Naive B cell (primary cell): ENCODE measurements around the gene FZD4. TPM values are rescaled to one million over a fixed set of nuclear protein-coding genes. Genes with fewer than 3 reads are reported as not detected.
"Not testable (repeated sequence)": the region's sequence is repeated elsewhere in the genome, so short reads cannot be mapped to it uniquely, and the experiment has no call there.

Experiments used
- ATAC-seq, 2 donors: fragments of 150-1000 bp; cut with Tn5 transposase; 2 replicates each; pipeline ENCODE4 v1.10.0; 2021; ENCODE audit warnings: low read depth in 2 of 2, mild to moderate bottlenecking in 2 of 2, moderate library complexity in 2 of 2
- DNase-seq: peaks from one replicate; pipeline ENCODE4 v3.0.0; 2022
- H3K27ac Mint-ChIP-seq, 6 donors: one replicate each; pipeline ENCODE4 v1.8.0; 2020 to 2022; ENCODE audit warnings: mild to moderate bottlenecking in 6 of 6, mixed read lengths in 6 of 6, moderate library complexity in 5 of 6, inconsistent platforms in 2 of 6
- H3K27me3 Mint-ChIP-seq, 3 donors: one replicate each; pipeline ENCODE4 v1.8.0; 2021 to 2022; ENCODE audit warnings: mixed read lengths in 3 of 3, mild to moderate bottlenecking in 1 of 3
- H3K36me3 Mint-ChIP-seq, 2 donors: one replicate each; pipeline ENCODE4 v1.8.0; 2020 to 2022; ENCODE audit warnings: mixed read lengths in 2 of 2, inconsistent platforms in 1 of 2, mild to moderate bottlenecking in 1 of 2
- H3K4me1 Mint-ChIP-seq, 3 donors: one replicate each; pipeline ENCODE4 v1.8.0; 2020 to 2022; ENCODE audit warnings: mixed read lengths in 3 of 3, inconsistent platforms in 1 of 3, mild to moderate bottlenecking in 1 of 3, moderate library complexity in 1 of 3
- H3K4me3 Mint-ChIP-seq, 8 donors: one replicate each; pipeline ENCODE4 v1.8.0; 2020 to 2022; ENCODE audit warnings: mild to moderate bottlenecking in 8 of 8, mixed read lengths in 8 of 8, moderate library complexity in 8 of 8, inconsistent platforms in 2 of 8
- H3K9me3 Mint-ChIP-seq, 7 donors: one replicate each; pipeline ENCODE4 v1.8.0; 2020 to 2022; ENCODE audit warnings: mixed read lengths in 7 of 7, mild to moderate bottlenecking in 5 of 7, inconsistent platforms in 2 of 7, moderate library complexity in 1 of 7
- polyA plus RNA-seq, 6 donors: library from polyadenylated mRNA; unstranded; fragments of 300-500 nt; fragmentation: Illumina TruSeq; gene quantifications; one replicate each; pipeline ENCODE4 v1.2.3, GENCODE V29; 2021; ENCODE audit warnings: low read depth in 6 of 6

Gene FZD4
- polyA plus RNA-seq: not detected

DNA sequence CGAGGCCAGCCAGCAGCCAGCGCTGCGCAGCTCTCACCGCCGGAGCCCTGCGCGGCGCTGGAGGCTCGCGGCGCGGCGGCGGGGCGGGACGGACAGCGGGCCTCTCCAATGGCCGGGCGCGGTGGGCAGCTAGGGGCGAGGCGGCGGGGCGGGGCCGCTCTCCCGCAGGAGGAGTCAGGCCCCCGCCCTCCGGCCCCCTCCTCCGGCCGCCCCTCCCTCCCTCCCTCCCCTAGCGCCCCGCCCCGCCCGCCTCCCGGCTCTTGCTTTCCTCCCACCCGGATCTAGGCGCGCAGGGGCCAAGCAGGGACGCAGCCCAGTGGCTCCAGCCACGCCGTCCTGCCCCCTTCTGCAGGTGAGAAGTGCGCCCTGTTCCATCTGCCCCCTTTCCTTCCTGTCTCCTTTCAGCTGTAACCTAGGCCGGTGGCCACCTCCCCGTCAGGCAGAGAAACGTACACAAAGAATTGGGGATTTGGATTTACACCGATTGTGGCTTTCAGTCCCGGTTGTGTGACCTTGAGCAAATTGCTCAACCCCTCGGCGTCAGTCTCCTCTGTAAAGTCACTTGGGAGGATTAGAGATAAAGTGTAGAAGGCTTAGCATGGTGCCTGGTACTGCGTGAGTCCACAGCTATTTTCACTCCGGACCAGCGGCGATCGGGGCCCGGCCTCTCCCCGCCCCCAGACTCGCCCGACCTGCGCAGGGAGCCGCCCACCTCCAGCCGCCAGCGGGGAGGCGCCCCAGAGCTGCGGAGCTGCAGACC, at the start of gene FZD4:
Gene FZD4, minus strand, starts transcription at position 35 of the 760 bp plus-strand sequence. CDS start 310 bp downstream, outside the sequence.
- H3K4me1 Mint-ChIP-seq: peaks cover 18 to 20% (median 19%) of the 10 kb centered on the region in 3 donors
- H3K27me3 Mint-ChIP-seq: peaks cover 36 to 55% (median 53%) of the 10 kb centered on the region in 3 donors
- no peaks in the 10 kb centered on the region for H3K9me3 Mint-ChIP-seq

DNA sequence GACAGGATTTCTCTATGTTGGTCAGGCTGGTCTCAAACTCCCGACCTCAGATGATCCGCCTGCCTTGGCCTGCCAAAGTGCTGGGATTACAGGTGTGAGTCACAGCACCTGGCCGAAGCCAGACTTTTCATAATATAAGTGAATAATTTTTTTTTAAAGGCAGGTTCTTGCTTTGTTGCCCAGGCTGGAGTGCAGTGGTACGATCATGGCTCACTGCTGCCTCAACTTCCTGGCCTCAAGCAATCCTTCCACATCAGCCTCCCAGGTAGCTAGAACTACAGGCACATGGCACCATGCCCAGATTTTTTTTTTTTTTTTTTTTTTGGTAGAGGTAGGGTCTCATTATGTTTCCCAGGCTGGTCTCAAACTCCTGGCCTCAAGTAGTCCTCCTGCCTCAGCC, 49.1 kb upstream of the FZD4 start:
- H3K27ac Mint-ChIP-seq, DNase-seq, ATAC-seq, H3K9me3 Mint-ChIP-seq, H3K4me3 Mint-ChIP-seq, H3K36me3 Mint-ChIP-seq, H3K4me1 Mint-ChIP-seq: not testable (repeated sequence)
- peaks cover 7 to 20% (median 19%) of the 10 kb centered on the region in 3 donors for H3K27me3 Mint-ChIP-seq

More for the DNA sequence above, at the start of gene FZD4:
- Mint-ChIP-seq H3K4me3 (peak within 1 kb of the TSS; percentile 86 to 96 (median 94)), H3K27ac (peak within 1 kb of the TSS in 4 of 6 donors; percentile 4 to 58 (median 30)), H3K36me3 (no peaks in the 10 kb centered on the region)
- ATAC-seq: peak; percentile 77 to 85
- DNase-seq: peak; percentile 31

DNA sequence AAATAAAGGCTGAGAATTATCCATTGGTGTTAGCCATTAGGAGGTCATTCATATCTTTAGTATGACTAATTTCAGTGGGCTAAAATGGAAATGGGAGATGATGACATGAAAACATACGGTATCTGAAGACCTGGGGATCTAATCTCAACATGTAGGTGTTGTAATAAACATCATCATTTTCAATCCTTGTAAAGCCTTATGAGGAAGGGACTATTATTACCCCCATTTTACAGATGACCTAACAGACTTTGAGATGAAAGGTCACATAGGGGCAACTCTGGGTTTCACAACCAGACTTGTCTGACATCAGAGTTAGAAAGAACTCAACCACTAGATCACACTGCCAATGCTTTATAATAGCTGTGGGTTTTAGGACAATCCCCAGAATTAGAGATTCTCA, 47.7 kb upstream of the FZD4 start:
- Mint-ChIP-seq H3K4me3 (no peak overlapping the region), H3K27me3 (peaks cover 7 to 14% (median 11%) of the 10 kb centered on the region in 3 donors), H3K36me3 (no peaks in the 10 kb centered on the region), H3K27ac (peak overlapping the region in 1 of 6 donors; percentile 19), H3K4me1 (no peaks in the 10 kb centered on the region), H3K9me3 (peaks cover 0 to 2% (median 0%) of the 10 kb centered on the region in 7 donors)
- ATAC-seq (no peak), DNase-seq (no peak)

DNA sequence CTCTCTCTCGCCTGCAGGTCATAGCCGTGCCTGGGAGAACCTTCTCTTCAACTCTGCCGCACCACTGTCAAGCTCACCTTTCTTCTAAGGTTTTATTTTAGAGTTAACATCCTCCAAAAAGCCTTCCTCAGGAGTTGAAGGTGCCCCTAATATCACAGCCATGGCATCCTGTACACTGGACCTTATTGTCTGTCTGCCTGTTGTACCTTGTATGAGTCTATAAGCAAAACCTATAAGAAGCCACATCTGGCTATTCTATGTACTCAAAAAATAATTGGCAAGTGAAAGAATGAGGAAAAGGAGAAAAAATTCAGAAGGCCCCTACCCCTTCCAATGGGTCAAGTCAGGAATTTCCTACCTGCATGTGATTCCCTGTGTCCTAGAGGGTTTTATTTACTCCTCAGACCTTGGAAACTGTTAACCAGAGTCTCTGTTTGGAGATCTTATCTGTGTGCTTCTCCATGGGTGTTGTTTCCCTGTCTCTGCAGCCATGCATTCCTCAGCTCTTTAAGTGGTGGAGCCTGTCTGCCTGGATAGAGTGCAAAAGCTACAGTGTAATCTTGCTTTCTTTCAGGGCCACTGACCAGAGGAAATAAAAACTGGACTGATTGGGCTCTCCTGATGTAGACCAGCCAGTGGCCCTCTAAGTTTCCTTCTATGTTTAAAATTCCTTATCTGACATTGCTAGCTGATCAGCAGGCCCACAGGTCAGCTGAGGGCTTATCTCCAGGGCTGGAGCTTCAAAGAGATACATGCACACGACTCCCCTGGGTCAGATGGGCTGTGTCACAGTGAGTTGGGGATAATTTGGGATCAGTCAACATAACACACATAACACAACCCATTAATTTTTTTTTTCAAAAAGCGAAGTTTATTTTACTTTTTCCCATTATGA, 44.9 kb upstream of the FZD4 start:
- Mint-ChIP-seq H3K36me3 (no peaks in the 10 kb centered on the region), H3K9me3 (peaks cover 0 to 2% (median 0%) of the 10 kb centered on the region in 7 donors), H3K4me1 (no peaks in the 10 kb centered on the region), H3K27me3 (peaks cover 0 to 14% (median 6%) of the 10 kb centered on the region in 3 donors), H3K4me3 (no peak overlapping the region), H3K27ac (no peak overlapping the region)
- ATAC-seq (no peak), DNase-seq (no peak)

DNA sequence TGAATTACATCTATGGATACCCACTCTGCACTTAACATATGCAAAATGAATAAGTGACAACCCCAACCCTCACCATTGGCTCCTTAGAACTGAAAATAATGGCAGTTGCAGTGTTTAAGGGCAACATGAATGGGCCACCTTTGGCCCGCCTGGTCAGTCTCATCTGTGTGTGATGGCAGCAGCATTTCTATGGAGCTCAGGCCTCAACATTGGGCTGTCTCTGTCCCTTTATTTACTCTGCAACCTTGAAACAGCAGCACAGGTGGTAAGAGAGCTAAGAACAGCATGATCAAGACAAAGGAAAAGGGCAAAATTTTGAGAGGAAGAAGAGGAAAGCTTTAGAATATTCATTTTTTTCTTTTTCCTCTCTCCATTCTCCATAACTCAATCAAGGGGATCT, 44.2 kb upstream of the FZD4 start:
- Mint-ChIP-seq H3K9me3 (no peaks in the 10 kb centered on the region), H3K4me3 (no peak overlapping the region), H3K4me1 (no peaks in the 10 kb centered on the region), H3K36me3 (no peaks in the 10 kb centered on the region), H3K27ac (no peak overlapping the region), H3K27me3 (peaks cover 0 to 7% (median 0%) of the 10 kb centered on the region in 3 donors)
- DNase-seq: no peak
- no peak for ATAC-seq

DNA sequence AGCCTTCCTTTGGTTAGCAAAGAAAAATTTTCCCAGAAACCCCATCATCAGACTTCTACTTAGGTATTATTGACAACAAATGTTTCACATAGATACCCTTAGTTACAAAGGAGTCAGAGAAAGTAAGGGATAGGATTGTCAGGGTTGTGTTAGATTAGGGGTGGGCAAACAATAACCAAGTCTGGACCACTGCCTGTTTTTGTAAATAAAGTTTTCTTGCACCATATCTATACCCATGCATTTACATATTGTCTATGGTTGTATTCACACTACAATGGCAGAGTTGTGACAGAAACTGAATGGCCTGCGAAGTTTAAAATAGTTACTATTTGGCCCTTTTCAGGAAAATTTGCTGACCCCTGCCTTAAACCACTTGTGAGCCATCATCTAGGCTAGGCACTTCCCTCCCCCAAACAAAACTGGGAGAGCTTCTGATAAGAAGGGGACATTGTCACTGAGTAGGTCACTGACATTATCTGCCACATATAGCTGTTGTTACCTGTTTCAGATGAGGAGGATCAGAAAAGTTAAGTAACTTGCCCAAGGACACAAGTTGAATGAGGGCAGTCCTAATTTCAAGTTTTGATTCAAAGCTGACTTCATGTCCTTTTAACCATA, 41.9 kb upstream of the FZD4 start:
- no peak overlapping the region for H3K27ac Mint-ChIP-seq
- DNase-seq (no peak), ATAC-seq (no peak)
- no peaks in the 10 kb centered on the region for H3K36me3 Mint-ChIP-seq
- H3K9me3 Mint-ChIP-seq: no peaks in the 10 kb centered on the region
- no peaks in the 10 kb centered on the region for H3K4me1 Mint-ChIP-seq
- no peak overlapping the region for H3K4me3 Mint-ChIP-seq
- peaks cover 0 to 7% (median 0%) of the 10 kb centered on the region in 3 donors for H3K27me3 Mint-ChIP-seq

DNA sequence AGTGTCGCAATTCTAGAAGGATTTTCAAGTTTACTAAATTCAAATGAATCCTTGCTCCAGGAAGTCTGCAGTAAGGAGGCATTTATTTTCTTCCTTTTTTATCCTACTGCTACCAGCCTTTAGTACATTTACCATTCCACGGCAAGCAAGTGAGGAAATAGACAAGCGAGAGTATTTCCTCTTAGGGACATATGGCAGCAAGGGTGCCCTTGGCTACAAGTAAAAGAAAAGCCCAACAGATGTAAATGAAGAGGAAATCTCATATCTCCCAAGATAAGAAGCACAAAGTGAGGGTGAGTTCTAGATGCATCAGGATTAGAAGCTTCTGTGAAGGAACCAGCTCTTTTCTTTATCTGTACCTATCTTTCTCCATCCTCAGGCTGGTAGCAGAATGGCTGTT, 37.8 kb upstream of the FZD4 start:
- Mint-ChIP-seq H3K36me3 (no peaks in the 10 kb centered on the region), H3K27me3 (peaks cover 6 to 12% (median 9%) of the 10 kb centered on the region in 3 donors), H3K4me3 (no peak overlapping the region), H3K4me1 (no peaks in the 10 kb centered on the region), H3K27ac (no peak overlapping the region), H3K9me3 (no peaks in the 10 kb centered on the region)
- ATAC-seq (no peak), DNase-seq (no peak)

DNA sequence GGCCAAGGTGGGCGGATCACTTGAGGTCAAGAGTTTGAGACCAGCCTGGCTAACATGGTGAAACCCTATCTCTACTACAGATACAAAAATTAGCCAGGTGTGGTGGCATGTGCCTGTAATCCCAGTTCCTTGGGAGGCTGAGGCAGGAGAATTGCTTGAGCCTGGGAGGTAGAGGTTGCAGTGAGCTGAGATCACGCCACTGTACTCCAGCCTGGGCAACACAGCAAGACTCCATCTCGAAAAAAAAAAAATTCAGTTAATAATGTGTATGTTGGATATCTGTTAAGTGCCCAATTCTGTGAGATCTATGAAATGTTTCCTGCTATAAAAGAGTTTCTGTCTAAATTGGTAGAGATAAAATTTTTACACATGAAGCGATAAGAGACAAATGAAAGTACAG, 37.1 kb upstream of the FZD4 start:
- not testable (repeated sequence) for ATAC-seq, H3K36me3 Mint-ChIP-seq, H3K4me3 Mint-ChIP-seq, DNase-seq, H3K9me3 Mint-ChIP-seq, H3K4me1 Mint-ChIP-seq
- H3K27ac Mint-ChIP-seq: peak overlapping the region in 1 of 6 donors; percentile 5
- peaks cover 6 to 12% (median 9%) of the 10 kb centered on the region in 3 donors for H3K27me3 Mint-ChIP-seq

DNA sequence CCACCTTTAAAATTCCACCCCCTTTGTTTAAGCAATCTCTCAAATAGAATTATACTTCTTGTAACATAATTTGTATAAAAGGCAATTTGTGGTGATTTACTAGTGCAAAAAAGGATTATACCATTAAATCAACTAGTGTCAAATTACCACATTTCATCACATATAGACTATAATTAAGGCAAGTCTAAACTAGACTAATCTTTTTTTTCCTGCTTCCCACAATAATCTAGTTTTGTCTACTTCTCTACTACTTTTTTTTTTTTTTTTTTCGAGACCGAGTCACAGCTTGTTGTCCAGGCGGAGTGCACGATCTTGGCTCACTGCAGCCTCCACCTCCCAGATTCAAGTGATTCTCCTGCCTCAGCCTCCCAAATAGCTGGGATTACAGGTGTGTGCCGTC, 36.1 kb upstream of the FZD4 start:
- ATAC-seq: no peak
- H3K27ac Mint-ChIP-seq: no peak overlapping the region
- no peaks in the 10 kb centered on the region for H3K9me3 Mint-ChIP-seq

DNA sequence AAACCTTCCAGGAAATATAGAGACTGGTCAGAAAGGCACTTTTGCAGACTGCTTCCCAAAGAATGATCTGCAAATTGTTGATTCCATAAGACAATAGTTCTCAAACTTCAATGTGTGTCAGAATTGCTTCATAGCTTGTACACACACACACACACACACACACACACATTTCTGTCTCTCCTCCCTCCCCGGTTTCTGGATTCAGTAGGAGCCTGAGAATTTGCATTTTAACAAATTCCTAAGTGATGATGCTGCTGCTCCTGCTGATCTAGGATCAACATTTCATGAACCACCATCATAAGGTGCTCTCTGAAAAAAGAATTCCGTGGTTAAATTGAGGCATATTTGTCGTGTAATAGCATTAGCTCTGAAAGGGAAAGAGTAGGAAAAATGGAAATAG, 35.3 kb upstream of the FZD4 start:
- DNase-seq: no peak
- Mint-ChIP-seq H3K36me3 (no peaks in the 10 kb centered on the region), H3K4me1 (no peaks in the 10 kb centered on the region), H3K27me3 (peaks cover 6 to 14% (median 12%) of the 10 kb centered on the region in 3 donors), H3K27ac (no peak overlapping the region), H3K4me3 (no peak overlapping the region), H3K9me3 (no peaks in the 10 kb centered on the region)
- no peak for ATAC-seq

More for the DNA sequence above, 36.1 kb upstream of the FZD4 start:
- Mint-ChIP-seq H3K4me3 (no peak overlapping the region), H3K36me3 (no peaks in the 10 kb centered on the region), H3K27me3 (peaks cover 6 to 12% (median 9%) of the 10 kb centered on the region in 3 donors), H3K4me1 (no peaks in the 10 kb centered on the region)
- no peak for DNase-seq

DNA sequence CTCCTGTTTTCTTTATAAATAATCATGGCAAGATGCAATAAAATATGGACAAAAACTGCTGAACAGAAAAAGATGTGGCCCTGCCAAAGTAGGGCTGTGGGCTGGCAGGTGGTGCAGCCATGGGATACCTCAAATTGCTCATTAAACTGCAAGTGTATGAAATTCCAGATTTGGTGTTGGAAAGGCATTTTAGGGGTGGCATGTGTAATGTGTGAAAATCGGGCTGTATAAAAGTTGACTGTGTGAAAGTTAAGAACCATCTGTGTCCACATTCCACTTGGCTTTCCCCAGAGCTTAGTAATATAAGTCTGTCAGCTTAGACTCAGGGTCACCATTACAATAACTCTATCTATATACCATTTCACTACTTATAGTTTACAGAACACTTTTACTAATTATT, 34.8 kb upstream of the FZD4 start:
- H3K27ac Mint-ChIP-seq: no peak overlapping the region
- no peaks in the 10 kb centered on the region for H3K4me1 Mint-ChIP-seq
- peaks cover 6 to 15% (median 12%) of the 10 kb centered on the region in 3 donors for H3K27me3 Mint-ChIP-seq

DNA sequence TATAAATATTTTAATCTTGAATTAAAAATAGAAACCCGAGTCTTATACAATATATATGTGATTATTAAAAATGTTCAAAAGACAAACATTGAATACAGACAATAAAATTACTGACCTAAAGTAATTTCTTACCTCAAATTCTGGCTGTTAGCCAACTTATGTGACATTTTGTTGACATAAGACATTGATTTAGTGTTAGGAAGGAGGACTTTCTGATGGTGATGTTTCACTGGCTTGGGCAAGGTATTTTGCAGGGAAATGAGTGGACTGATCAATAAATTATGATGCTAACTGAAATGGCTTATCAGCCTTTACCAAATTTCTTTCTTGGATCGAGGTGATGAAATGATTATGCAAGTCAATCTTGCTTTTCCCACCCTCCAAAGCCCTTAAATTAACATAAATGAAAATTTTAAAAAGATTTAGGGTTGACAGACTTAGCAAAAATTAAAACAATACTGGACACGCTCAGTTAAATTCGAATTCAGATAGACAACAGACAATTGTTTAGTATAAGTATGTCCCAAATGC, 33.2 kb upstream of the FZD4 start:
- no peak for ATAC-seq
- no peaks in the 10 kb centered on the region for H3K4me1 Mint-ChIP-seq
- no peaks in the 10 kb centered on the region for H3K9me3 Mint-ChIP-seq
- no peak overlapping the region for H3K27ac Mint-ChIP-seq
- H3K36me3 Mint-ChIP-seq: no peaks in the 10 kb centered on the region
- DNase-seq: no peak
- H3K4me3 Mint-ChIP-seq: no peak overlapping the region
- H3K27me3 Mint-ChIP-seq: peaks cover 6 to 17% (median 15%) of the 10 kb centered on the region in 3 donors

More for the DNA sequence above, 34.8 kb upstream of the FZD4 start:
- no peaks in the 10 kb centered on the region for H3K9me3 Mint-ChIP-seq
- no peak overlapping the region for H3K4me3 Mint-ChIP-seq
- DNase-seq (no peak), ATAC-seq (no peak)
- H3K36me3 Mint-ChIP-seq: no peaks in the 10 kb centered on the region

DNA sequence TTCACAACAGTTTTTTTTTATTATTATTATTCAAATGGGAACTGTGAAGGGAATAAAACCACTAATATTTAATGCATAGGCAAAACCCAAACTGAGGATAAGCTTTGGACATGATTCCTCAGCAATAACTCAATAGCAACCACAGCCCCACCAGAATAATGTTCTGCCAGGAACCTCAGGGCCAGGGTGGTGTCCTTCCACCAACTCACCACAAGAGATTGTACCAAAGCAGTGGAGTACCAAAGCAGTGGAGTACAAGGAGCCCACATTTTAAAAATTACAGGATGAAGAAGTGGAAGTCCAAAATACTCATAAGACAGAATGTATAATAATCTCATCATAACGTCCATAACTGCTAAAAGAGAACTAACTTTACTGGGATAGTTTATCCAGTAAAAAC, 32.5 kb upstream of the FZD4 start:
- H3K36me3 Mint-ChIP-seq: no peaks in the 10 kb centered on the region
- peaks cover 6 to 15% (median 14%) of the 10 kb centered on the region in 3 donors for H3K27me3 Mint-ChIP-seq
- H3K9me3 Mint-ChIP-seq: no peaks in the 10 kb centered on the region
- no peak overlapping the region for H3K4me3 Mint-ChIP-seq
- ATAC-seq (no peak), DNase-seq (no peak)
- H3K27ac Mint-ChIP-seq: no peak overlapping the region
- no peaks in the 10 kb centered on the region for H3K4me1 Mint-ChIP-seq
